Smooth muscle cell (in vitro differentiated cells): Measurements from ENCODE around the gene ITPR2. TPM values are rescaled to one million over a fixed set of nuclear protein-coding genes. Genes with fewer than 3 reads are reported as not detected.

Experiments
- DNase-seq: peaks from one replicate; lab custom pipeline; 2025; ENCODE audit not compliant: unreplicated experiment; lab: John Stamatoyannopoulos, UW
- H2AFZ ChIP-seq: fragments of 200-600 bp; sonication (generic); 2 replicates; pipeline ENCODE4 v1.6.0; 2016; ENCODE audit warnings: antibody characterized with exemption, low read depth, mild to moderate bottlenecking
- H3F3A ChIP-seq: fragments of 200-600 bp; sonication (generic); 2 replicates; pipeline ENCODE4 v1.6.0; 2017; ENCODE audit warnings: antibody characterized with exemption, low read depth
- H3K27ac ChIP-seq: fragments of 200-600 bp; sonication (generic); 2 replicates; pipeline ENCODE4 v1.5.1; 2016; ENCODE audit warnings: low read depth, mild to moderate bottlenecking
- H3K27me3 ChIP-seq: fragments of 200-600 bp; sonication (generic); 2 replicates; pipeline ENCODE4 v1.6.1; 2016; ENCODE audit warnings: low read depth, mild to moderate bottlenecking
- H3K36me3 ChIP-seq: fragments of 200-600 bp; sonication (generic); 2 replicates; pipeline ENCODE4 v1.5.1; 2016; ENCODE audit warnings: low read depth
- H3K4me1 ChIP-seq: fragments of 200-600 bp; sonication (generic); 2 replicates; pipeline ENCODE4 v1.5.1; 2016; ENCODE audit warnings: low read depth
- H3K4me2 ChIP-seq: fragments of 200-600 bp; sonication (generic); 2 replicates; pipeline ENCODE4 v1.6.0; 2016; ENCODE audit warnings: mild to moderate bottlenecking
- H3K4me3 ChIP-seq: fragments of 200-600 bp; sonication (generic); 2 replicates; pipeline ENCODE4 v1.5.1; 2016; ENCODE audit warnings: mild to moderate bottlenecking
- H3K79me2 ChIP-seq: fragments of 200-600 bp; sonication (generic); 2 replicates; pipeline ENCODE4 v1.6.0; 2016; ENCODE audit warnings: low read depth, mild to moderate bottlenecking
- H3K9ac ChIP-seq: fragments of 200-600 bp; sonication (generic); 2 replicates; pipeline ENCODE4 v1.6.0; 2016; ENCODE audit warnings: low read depth
- H3K9me3 ChIP-seq: fragments of 200-600 bp; sonication (generic); replicated peaks from 2 replicates; pipeline ENCODE4 v1.5.1; 2016; ENCODE audit warnings: low read depth
- H4K20me1 ChIP-seq: fragments of 200-600 bp; sonication (generic); 2 replicates; pipeline ENCODE4 v1.6.0; 2016; ENCODE audit warnings: low read depth
- CTCF ChIP-seq: fragments of 200-600 bp; sonication (generic); IDR thresholded peaks from 2 replicates; pipeline ENCODE4 v1.5.1; 2017; ENCODE audit warnings: borderline replicate concordance, mild to moderate bottlenecking, antibody characterized with exemption; ENCODE audit not compliant: insufficient read depth, poor library complexity, severe bottlenecking
- WGBS: methylation state at CpG from one replicate; pipeline ENCODE4 v1.1.7; 2016; ENCODE audit warnings: low lambda C conversion rate; 5-methylcytosine and 5-hydroxymethylcytosine counted together
- polyA plus RNA-seq: library from polyadenylated mRNA; unstranded; fragments of >200 nt; fragmentation: Nextera tagmentation; extraction: Ambion mirVana; gene quantifications from 2 replicates; pipeline ENCODE4 v1.2.1, GENCODE V29; 2016
- total RNA-seq: library from RNA; depleted of rRNA; stranded (reverse); fragments of >200 nt; gene quantifications from 2 replicates; pipeline ENCODE4 v1.2.3, GENCODE V29; 2014

The ITPR2 gene
- total and polyA plus RNA-seq, 2 experiments from 2014 or later: 6.8 to 17.4 TPM

- 88% methylated on average over 3 of the region's 3 CpGs for WGBS
Observed at GRCh38 chr12:26818201-26818600, 14.8 kb downstream of the ITPR2 start.

GRCh38 chr12:26817183-26817591, 15.8 kb downstream of the ITPR2 start:
- H3K9ac ChIP-seq: no peak overlapping the region
- no peaks in the 10 kb centered on the region for H3K27me3 ChIP-seq
- no peak for TF ChIP-seq CTCF
- H3K4me2 ChIP-seq: no peak overlapping the region
- H4K20me1 ChIP-seq: no peaks in the 10 kb centered on the region
- H3F3A ChIP-seq: no peaks in the 10 kb centered on the region
- no peaks in the 10 kb centered on the region for H3K36me3 ChIP-seq
- H3K79me2 ChIP-seq: peaks cover 20% of the 10 kb centered on the region
- 93% methylated on average over 4 of the region's 4 CpGs for WGBS
- H3K4me1 ChIP-seq: no peaks in the 10 kb centered on the region
- H3K9me3 ChIP-seq: no peaks in the 10 kb centered on the region
- no peak overlapping the region for H3K4me3 ChIP-seq
- H3K27ac ChIP-seq: no peak overlapping the region
- DNase-seq: no peak
- no peak overlapping the region for H2AFZ ChIP-seq

More at GRCh38 chr12:26818201-26818600, 14.8 kb downstream of the ITPR2 start:
- Histone ChIP-seq H4K20me1 (no peaks in the 10 kb centered on the region), H3K4me1 (no peaks in the 10 kb centered on the region), H3K36me3 (no peaks in the 10 kb centered on the region), H2AFZ (no peak overlapping the region), H3K9ac (no peak overlapping the region), H3K27me3 (no peaks in the 10 kb centered on the region), H3K27ac (no peak overlapping the region), H3K79me2 (peaks cover 25% of the 10 kb centered on the region), H3K9me3 (no peaks in the 10 kb centered on the region), H3K4me2 (no peak overlapping the region), H3K4me3 (no peak overlapping the region), H3F3A (no peaks in the 10 kb centered on the region)
- no peak for DNase-seq
- no peak for TF ChIP-seq CTCF

GRCh38 chr12:26813812-26814211, 19.2 kb downstream of the ITPR2 start:
- Histone ChIP-seq H3K27me3 (no peaks in the 10 kb centered on the region), H3F3A (peaks cover 8% of the 10 kb centered on the region), H3K4me3 (no peak overlapping the region), H3K9me3 (no peaks in the 10 kb centered on the region), H3K27ac (no peak overlapping the region), H2AFZ (no peak overlapping the region), H3K9ac (no peak overlapping the region), H3K4me2 (no peak overlapping the region), H3K79me2 (peaks cover 12% of the 10 kb centered on the region), H3K36me3 (no peaks in the 10 kb centered on the region), H4K20me1 (no peaks in the 10 kb centered on the region), H3K4me1 (peaks cover 6% of the 10 kb centered on the region)
- no peak for DNase-seq
- WGBS: 96% methylated on average over 7 of the region's 7 CpGs
- no peak for TF ChIP-seq CTCF

GRCh38 chr12:26810330-26810729, 22.7 kb downstream of the ITPR2 start:
- H3K4me3 ChIP-seq: peak overlapping the region; percentile 21

More at GRCh38 chr12:26810330-26810729, 22.7 kb downstream of the ITPR2 start:
- peaks cover 8% of the 10 kb centered on the region for H3F3A ChIP-seq
- peak overlapping the region; percentile 50 for H3K9ac ChIP-seq
- peaks cover 9% of the 10 kb centered on the region for H3K79me2 ChIP-seq
- no peak for TF ChIP-seq CTCF
- H2AFZ ChIP-seq: peak overlapping the region; percentile 93
- peak overlapping the region; percentile 85 for H3K4me2 ChIP-seq
- H3K4me1 ChIP-seq: peaks cover 6% of the 10 kb centered on the region
- H3K36me3 ChIP-seq: no peaks in the 10 kb centered on the region
- H3K27me3 ChIP-seq: no peaks in the 10 kb centered on the region
- peak overlapping the region; percentile 72 for H3K27ac ChIP-seq
- 5% methylated on average over 4 of the region's 4 CpGs for WGBS
- H3K9me3 ChIP-seq: no peaks in the 10 kb centered on the region
- DNase-seq: no peak
- no peaks in the 10 kb centered on the region for H4K20me1 ChIP-seq
